NCI-H2107 (cell line): ENCODE data around the gene IPO5.
"Not testable (repeated sequence)": the region's sequence is repeated elsewhere in the genome, so short reads cannot be mapped to it uniquely, and the experiment has no call there.

Experiments used
- DNase-seq: peaks from one replicate; lab custom pipeline; 2025; lab: John Stamatoyannopoulos, UW

The IPO5 gene

GRCh38 chr13:97949316-97949715 is 4.2 kb upstream of the IPO5 start:
- DNase-seq, result not testable (repeated sequence)

DNA sequence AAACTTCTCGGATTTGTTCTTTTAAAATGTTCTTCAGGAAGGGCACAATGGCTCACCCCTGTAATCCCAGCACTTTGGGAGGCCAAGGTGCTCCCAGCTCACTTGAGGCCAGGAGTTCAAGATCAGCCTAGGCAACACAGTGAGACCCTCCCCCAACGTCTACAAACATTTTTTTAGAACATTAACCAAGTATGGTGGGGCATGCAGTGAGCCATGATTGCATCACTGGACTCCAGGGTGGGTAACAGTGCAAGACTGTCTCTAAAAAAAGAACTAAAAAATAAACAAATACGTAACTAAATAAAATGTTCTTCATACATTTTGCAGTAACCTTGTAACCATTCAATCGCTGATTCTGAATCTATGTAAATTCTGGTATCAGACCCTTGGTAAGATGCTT is 2.1 kb upstream of the IPO5 start:
- DNase-seq, result no peak

- not testable (repeated sequence) for DNase-seq
Measured at GRCh38 chr13:97952831-97953230, 644 bp upstream of the IPO5 start.

DNA sequence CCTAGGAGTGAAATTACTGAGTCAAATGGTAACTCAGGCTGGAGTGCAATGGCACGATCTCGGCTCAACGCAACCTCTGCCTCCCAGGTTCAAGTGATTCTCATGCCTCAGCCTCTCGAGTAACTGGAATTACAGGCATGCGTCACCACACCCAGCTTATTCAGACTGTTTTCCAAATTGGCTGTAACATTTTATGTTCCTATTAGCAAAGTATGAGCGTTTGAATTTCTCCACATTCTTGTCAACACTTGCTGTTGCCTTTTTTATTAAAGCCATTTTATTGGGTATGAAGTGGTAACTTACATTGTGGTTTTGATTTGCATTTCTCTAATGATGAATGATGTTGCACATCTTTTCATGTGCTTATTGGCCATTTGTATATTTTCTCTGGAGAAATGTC is 7.9 kb downstream of the IPO5 start:
- no peak for DNase-seq

DNA sequence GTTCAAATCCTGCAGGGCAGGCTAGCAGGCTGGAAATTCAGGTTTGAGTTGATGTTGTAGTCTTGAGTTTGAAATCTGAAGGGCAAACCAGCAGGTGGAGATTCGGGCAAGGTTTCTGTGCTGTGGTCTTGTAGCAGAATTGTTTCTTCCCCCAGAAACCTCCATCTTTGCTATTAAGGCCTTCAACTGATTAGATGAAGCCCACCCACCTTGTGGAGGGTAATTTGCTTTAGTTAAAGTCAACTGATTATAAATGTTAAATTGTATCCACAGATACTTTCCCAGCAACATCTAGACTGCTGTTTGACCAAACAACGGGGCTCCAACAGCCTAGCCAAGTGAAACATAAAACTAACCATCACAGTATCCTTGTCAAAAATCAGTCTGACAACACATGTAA is 9.4 kb downstream of the IPO5 start:
- DNase-seq, result no peak

GRCh38 chr13:97967226-97967625 is 13.8 kb downstream of the IPO5 start:
- DNase-seq, result no peak

DNA sequence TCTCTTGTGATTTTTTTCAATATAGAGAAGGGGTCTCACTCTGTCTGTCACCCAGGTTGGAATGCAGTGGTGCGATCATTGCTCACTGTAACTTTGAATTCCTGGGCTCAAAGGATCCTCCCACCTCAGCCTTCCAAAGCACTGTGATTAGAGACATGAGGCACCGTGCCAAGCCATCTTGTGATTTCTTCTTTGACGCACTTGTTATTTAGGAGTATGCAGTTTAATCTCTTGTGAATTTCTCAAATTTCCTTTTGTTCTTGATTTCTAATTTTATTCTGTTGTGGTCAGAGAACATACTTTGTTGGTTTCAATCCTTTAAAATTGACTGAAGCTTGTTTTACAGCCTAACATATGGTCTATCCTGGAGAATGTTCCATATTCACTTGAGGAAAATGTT is 14.5 kb downstream of the IPO5 start:
- DNase-seq, result no peak

DNA sequence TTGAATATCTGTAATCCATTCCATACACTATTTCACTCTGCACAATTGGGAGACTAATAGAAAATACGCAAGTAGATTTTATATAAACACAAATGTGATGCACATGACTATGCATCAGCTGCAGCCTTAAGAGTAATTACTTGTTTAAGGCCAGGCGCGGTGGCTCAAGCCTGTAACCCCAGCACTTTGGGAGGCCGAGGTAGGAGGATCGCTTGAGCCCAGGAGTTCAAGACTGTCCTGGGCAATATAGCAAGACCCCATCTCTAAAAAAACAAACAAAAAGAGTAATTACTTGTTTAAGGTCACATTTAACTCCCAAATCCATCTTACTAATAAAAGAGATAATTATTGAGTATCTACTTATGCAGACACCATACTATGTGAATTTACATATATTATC is 18.0 kb downstream of the IPO5 start:
- no peak for DNase-seq

DNA sequence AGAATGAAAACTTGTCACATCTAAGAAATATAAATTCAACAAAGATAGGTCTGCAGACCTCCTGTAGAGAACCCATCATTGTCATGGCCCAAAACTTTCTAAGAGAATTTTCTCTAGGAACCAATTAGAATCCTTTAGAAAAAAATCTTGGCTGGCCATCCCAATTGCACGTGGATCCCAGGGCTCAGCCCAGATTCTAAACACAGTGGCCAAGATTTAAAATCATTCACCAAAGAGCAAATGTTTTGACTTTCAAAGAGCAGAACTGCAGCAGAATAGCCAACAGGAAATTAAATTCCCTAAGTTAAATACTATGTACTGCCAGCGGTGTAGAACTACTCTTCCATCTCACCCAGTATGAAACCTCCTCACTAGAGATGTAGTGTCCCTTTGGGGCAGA is 21.3 kb downstream of the IPO5 start:
- DNase-seq, result no peak

GRCh38 chr13:97975280-97975847 is 21.9 kb downstream of the IPO5 start:
- no peak for DNase-seq

- peak; percentile 68 for DNase-seq
Measured at GRCh38 chr13:97975848-97976609, 22.6 kb downstream of the IPO5 start.

- DNase-seq, result no peak
Measured at GRCh38 chr13:97976610-97977521, 23.4 kb downstream of the IPO5 start.

- no peak for DNase-seq
Measured at GRCh38 chr13:97977982-97978381, 24.5 kb downstream of the IPO5 start.

- no peak for DNase-seq
Measured at GRCh38 chr13:97978651-97979050, 25.2 kb downstream of the IPO5 start.

DNA sequence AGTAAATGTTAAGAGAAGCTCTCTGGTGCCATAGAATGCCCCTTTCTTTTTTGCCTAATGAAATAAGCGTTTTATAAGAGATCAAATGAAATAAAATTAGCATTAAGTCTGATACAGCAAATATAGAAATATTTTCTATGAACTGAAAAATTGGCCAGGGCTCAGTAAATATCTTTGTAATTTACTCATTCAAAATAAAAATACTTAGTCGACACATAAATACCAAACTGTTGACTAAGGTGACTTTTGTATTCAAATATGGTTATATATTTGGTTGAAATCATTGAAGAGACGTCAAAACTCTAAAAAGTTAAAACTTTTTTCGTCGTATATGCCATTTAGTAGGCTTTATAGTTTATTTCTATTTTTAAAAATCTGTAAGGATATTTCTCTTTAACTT is 25.6 kb downstream of the IPO5 start:
- no peak for DNase-seq

GRCh38 chr13:97979556-97979955 is 26.1 kb downstream of the IPO5 start:
- DNase-seq, result no peak

DNA sequence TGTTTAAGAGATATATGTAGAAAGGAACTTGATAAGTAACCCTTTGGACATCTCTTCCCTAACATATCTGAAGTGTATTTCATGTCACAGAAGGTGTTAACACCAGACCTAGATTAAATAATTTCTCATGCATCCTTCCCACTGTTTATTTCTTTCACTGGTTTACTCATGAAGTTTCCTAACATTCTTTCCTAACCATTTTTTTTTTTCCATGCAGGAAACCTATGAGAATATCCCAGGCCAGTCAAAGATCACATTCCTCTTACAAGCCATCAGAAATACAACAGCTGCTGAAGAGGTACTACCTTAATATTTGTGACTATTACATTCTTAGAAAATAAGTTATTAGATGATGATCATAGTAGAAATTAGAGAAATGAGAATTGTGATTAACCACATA is 28.8 kb downstream of the IPO5 start:
- DNase-seq, result no peak

DNA sequence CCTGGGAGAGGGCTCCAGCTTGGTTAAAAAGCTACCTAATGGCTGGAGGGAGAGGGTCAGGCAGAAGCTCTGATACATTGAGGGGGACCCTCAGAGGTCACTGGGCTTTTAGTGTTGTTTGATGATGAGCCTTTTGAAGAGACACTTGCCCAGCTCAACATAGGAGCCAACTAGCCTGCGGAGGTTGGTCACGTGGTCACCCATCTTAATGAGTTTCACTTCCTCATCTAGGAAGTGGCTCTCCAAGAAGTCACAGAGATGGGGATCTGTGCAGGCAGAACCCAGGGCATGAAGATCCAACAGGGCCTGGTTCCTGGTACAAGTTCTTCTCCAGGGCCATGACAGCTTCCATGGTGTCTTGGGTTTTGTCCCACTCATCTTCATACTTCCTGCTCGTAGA is 33.4 kb downstream of the IPO5 start:
- no peak for DNase-seq

DNA sequence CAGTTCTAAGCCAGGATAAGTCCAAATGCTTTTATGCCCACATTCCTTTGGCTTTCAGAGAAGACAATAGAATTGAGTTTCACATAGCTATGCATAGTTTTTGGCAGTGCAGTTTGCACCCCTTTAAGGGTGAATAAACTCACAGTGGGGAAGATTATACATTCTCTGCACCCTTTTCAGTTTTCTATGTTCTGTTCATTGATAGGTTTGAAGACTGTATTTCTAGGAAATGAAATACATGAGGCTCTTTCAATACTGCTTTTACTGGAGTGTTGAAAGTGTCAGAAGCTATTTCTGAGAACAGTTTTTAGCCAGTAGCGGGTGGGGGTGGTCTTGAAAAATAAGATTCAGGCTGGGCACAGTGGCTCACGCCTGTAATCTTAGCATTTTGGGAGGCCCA is 46.2 kb downstream of the IPO5 start:
- no peak for DNase-seq

DNA sequence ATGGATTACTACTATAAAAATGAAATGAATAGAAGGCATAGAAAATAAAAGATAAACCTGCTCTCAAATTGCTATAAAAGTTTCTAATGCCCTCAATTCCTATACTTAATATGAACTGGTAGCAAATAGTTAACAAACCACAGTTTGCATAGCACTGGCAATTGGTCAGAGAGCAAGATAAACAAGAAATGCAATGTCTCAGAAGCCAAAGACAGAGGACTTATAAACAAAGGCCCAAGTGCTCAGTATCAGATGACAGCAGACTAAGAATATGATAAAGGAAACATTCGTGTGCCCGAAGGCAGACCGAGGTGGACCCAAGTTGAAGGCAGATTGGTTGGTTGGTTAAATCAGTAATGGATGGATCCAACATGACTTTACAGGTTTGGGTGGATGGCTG is 50.6 kb downstream of the IPO5 start:
- no peak for DNase-seq

GRCh38 chr13:98004997-98005396 is 51.5 kb downstream of the IPO5 start:
- DNase-seq, result not testable (repeated sequence)

- no peak for DNase-seq
Measured at GRCh38 chr13:98007001-98007400, 53.5 kb downstream of the IPO5 start.

- DNase-seq, result no peak
Measured at GRCh38 chr13:98013241-98013640, 59.8 kb downstream of the IPO5 start.
